GM18520 (cell line): ENCODE results near the gene NUS1.
"Not testable (repeated sequence)": the region's sequence is repeated elsewhere in the genome, so short reads cannot be mapped to it uniquely, and the experiment has no call there.

ENCODE experiments used
- ATAC-seq: cut with Tn5 transposase; IDR thresholded peaks from one replicate; pipeline ENCODE4 v1.9.1; 2021; ENCODE audit not compliant: unreplicated experiment

NUS1 gene

DNA sequence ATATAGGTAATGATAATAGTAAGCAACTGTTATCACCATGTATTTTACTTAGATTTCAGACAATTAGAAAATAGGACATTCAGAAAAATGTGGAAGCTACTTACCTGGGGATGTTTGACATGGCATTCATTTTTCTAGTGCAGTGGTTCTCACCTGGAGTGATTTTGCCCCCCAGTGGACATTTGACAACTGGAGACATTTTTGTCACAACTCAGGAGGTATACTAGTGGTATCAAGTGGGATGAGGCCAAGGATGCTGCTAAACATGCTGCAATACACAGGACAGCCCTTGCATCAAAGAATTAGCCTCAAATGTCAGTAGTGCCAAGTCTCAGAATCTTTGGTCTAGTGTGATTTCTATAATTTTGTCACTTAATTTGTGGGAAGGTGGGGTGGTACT is 36.1 kb downstream of the NUS1 start:
- ATAC-seq = no peak

DNA sequence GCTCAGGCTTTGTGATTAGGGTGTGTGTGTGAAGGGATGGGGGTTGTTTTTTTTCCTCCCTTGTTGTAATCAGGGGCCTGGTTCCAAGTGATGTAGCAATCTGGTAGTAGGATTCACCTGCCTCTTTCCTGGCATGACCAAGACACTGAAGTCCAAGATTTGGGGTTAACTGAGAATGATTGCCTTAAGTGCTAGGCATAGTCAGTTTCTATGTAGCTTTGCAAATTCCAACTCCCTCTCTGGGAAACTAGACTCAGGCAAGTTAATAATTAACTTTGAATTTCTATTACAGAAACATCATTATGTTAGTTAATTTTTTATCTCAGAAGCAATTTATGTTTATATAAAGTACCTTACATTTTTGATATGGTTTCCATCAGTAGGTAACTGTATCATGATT is 43.6 kb downstream of the NUS1 start:
- no peak for ATAC-seq

- ATAC-seq = not testable (repeated sequence)
Observed at GRCh38 chr6:117721520-117721919, 46.3 kb downstream of the NUS1 start.

DNA sequence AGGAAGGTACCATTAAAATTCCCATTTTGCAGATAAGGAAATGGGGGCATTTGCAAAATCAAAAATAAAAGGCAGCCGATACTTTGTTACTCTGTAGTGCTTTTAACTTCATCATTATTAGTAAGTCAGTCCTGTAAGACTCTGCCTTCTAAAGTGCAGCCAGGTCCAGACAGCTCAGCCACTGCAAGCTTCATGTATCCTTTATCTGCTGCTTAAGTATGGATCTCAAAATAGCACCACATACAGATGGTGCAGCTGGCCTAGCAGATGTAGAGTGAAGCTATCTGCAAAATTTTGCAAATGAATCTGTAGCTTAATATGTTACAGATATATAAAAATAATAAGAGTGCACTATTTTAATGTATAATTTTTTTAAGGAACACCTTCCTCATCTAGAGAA is 53.4 kb downstream of the NUS1 start:
- ATAC-seq = no peak

DNA sequence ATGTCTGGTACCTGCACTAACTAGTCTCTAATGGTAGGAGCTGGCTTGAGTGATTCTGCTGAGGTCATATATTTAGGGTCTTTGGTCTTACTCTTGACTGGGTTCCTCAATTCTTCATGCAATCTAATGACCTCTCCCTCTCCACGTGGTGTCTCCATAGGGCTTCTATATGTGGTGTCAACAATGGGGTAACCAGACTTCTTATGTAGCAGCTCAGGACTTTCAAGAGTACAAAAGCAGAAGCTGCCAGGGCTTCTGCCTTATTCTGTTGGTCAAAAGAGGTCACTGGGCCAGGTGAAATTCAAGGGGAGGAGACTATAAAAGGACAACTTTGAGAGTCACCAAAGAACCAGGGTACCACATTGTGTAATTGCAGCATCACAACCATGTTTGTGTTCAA is 54.3 kb downstream of the NUS1 start:
- ATAC-seq = no peak

GRCh38 chr6:117733341-117733740 is 58.1 kb downstream of the NUS1 start:
- ATAC-seq = no peak

GRCh38 chr6:117739869-117740268 is 64.6 kb downstream of the NUS1 start:
- ATAC-seq = no peak

- ATAC-seq = no peak
Observed at GRCh38 chr6:117740605-117741004, 65.3 kb downstream of the NUS1 start.

DNA sequence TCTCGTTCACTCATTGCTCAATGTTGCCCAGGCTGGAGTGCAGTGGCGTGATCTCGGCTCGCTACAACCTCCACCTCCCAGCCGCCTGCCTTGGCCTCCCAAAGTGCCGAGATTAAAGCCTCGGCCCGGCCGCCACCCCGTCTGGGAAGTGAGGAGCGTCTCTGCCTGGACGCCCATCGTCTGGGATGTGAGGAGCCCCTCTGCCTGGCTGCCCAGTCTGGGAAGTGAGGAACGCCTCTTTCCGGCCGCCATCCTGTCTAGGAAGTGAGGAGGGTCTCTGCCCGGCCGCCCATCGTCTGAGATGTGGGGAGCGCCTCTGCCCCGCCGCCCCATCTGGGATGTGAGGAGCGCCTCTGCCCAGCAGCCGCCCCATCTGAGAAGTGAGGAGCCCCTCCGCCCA is 75.4 kb downstream of the NUS1 start:
- ATAC-seq = not testable (repeated sequence)
